HTR-8/SVneo (cell line): ENCODE data around the gene UACA.
"Not testable (repeated sequence)": the region's sequence is repeated elsewhere in the genome, so short reads cannot be mapped to it uniquely, and the experiment has no call there.

ENCODE experiments used
- DNase-seq: peaks from one replicate; pipeline ENCODE4 v3.0.0; 2011; ENCODE audit warnings: low spot score, mixed read lengths; ENCODE audit not compliant: insufficient read length
- FAIRE-seq: peaks from 2 replicates; lab custom pipeline; 2011; peaks lifted over from hg19 to GRCh38; lab: Jason Lieb, UNC

UACA gene, protein sequence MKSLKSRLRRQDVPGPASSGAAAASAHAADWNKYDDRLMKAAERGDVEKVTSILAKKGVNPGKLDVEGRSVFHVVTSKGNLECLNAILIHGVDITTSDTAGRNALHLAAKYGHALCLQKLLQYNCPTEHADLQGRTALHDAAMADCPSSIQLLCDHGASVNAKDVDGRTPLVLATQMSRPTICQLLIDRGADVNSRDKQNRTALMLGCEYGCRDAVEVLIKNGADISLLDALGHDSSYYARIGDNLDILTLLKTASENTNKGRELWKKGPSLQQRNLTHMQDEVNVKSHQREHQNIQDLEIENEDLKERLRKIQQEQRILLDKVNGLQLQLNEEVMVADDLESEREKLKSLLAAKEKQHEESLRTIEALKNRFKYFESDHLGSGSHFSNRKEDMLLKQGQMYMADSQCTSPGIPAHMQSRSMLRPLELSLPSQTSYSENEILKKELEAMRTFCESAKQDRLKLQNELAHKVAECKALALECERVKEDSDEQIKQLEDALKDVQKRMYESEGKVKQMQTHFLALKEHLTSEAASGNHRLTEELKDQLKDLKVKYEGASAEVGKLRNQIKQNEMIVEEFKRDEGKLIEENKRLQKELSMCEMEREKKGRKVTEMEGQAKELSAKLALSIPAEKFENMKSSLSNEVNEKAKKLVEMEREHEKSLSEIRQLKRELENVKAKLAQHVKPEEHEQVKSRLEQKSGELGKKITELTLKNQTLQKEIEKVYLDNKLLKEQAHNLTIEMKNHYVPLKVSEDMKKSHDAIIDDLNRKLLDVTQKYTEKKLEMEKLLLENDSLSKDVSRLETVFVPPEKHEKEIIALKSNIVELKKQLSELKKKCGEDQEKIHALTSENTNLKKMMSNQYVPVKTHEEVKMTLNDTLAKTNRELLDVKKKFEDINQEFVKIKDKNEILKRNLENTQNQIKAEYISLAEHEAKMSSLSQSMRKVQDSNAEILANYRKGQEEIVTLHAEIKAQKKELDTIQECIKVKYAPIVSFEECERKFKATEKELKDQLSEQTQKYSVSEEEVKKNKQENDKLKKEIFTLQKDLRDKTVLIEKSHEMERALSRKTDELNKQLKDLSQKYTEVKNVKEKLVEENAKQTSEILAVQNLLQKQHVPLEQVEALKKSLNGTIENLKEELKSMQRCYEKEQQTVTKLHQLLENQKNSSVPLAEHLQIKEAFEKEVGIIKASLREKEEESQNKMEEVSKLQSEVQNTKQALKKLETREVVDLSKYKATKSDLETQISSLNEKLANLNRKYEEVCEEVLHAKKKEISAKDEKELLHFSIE (N-terminal part only)

DNA sequence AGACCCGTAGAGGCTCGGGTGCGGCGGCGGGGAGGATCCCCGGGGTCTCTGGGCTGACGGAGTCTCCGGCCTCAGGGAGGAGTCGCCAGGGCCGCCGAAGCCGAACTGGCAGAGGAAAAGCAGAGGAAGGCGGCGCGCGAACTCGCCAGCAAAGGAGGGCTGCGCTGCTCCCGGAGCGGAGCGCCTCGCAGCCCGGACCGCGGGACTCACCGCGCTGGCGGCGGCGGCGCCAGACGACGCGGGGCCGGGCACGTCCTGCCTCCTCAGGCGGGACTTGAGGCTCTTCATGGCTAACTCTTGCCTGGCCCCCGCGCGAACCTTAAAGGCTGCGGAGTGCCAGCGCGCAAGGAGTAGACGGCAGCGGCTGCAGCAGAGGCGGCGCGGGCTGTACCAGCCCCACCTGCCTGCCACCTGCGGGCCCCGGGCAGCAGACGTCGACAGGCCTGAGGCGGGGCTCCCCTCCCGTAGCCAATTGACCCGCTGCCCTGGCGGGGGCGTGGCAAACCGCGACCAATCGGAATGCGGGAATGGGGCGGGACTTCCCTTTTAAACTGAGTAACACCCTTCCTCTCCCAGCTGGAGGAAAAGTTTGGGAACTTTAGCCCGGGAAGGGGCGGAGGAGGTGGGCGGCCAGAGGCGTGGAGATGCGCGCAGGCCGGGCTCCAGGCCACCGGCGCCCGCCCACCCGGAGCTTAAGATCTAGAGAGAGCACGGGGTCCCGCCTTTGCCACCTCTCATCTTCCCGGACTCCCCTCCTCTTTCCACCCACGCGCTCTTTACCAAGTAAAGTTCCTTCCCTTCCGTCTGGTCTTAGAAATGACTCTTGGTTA, at the start of gene UACA:
UACA (minus strand) TSS at position 439 of the 830 bp plus-strand sequence; CDS start at position 288, 151 bp downstream.
- DNase-seq (peak; percentile 97), FAIRE-seq (peak; percentile 98)

DNA sequence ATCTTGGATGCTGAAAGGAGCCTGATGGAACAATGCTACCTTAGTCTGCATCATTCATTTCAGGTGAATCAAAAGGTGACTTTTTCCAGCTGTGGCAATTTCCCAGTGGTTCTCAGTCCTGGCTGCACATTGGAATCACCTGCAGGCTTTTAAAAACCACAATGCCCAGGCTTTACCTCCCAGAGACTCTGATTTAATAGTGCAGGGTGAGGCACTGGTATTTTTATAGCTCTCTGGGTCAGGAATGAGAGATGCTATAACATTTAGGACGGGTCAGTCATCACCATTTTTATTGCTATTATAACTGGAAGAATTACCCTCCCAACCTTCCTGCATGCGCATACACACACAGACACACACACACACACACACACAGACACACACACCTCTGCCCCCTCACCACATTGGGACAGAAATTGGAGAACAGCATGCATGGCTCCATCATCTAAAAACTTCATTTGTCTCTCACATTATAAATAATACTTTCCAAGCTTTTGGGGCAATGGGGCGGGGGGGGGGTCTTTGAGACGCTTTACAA, 49.5 kb upstream of the UACA start:
- no peak for FAIRE-seq
- no peak for DNase-seq

DNA sequence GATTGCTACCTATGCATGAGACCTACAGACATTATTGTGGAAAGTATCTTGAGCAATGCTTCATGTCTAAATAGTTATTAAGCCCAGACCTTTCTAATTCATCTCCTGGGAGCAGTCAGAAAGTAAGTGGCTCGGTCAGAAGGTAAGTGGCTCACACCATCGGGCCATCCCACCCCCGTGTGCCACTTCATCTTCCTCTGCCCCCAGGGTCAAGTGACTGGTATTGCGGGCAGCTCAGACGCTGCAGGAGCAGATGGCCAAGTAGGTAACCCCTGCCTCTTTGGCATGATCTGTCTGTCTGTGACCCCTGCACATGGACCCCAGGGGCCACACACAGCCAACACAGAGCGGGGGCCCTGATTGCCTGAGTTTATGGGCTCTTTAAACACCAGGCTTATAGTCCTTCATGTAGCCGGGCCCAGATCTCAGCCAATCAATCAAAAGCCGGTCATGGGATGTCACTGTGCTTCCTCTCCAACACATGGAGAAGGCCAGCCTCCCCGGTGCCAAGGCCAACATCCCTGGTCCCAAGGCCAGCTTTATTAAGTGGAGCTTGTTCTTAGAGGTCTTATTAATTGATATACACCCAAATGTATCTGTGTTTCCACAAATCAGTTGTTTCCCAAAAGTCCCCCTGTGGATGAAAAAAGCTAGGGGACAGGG, 47.7 kb upstream of the UACA start:
- FAIRE-seq (peak; percentile 46), DNase-seq (no peak)

DNA sequence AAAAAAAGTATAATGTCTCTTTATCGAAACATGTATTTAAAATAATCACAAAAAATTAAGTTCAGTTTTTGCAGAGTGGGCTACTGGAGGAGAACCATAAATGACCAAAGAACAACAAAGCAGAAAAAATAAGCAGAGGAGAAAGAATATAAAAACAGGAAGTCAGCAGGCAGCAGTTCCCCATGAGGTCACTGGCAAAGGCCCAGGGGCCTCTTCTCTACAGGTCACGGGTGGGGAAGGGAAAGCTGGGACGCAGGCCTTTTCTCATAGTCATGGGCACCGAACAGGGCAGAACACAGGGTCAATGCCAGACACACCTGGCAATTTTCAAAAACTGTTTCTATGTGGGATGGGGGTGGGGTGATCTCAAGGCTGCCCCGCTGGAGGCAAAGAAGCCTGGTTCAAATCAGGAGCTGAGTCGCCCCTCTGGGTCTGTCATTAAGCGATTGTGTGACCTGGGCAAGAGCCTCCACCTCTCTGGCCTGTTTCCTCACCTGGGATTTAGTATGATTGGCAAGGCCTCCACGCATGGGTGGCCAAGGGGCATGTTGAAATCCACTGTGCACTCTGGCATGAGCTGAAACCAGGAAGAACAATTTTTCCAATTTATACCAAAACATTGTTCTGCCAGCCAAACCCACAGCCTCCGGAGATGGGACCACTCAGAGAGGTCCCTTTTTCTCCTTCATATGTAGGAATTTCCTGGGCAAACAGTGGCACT, 43.8 kb upstream of the UACA start:
- FAIRE-seq (no peak), DNase-seq (no peak)

DNA sequence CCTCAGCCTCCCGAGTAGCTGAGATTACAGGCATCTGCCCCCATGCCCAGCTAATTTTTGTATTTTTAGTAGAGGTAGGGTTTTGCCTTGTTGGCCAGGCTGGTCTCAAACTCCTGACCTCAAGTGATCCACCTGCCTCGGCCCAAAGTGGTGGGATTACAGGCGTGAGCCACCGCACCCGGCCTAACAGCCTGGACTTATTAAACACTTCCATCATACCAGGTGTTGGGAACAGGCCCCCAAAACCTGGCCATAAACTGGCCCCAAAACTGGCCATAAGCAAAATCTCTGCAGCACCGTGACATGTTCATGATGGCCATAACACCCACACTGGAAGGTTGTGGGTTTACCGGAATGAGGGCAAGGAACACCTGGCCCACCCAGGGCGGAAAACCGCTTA, 41.0 kb upstream of the UACA start:
- not testable (repeated sequence) for FAIRE-seq, DNase-seq

DNA sequence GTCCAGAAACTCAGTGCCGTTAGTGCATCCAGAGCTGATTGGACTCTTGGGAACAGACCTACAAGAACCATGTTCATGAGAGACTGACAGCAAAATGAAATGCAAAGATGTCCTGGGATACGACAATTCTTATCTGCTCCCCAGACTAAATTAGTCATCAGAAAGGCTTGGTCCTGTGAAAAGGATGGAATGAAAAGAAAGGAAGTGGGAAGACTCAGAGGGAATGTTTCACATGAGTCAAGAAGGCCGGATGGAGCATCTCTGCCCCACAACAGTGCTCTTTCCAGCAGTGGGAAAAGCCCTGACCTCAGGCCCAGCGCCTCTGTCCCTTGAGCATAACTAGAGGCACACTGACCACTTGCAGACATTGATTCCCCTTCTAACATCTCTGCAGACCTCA, 39.3 kb upstream of the UACA start:
- no peak for DNase-seq
- FAIRE-seq: peak; percentile 33

DNA sequence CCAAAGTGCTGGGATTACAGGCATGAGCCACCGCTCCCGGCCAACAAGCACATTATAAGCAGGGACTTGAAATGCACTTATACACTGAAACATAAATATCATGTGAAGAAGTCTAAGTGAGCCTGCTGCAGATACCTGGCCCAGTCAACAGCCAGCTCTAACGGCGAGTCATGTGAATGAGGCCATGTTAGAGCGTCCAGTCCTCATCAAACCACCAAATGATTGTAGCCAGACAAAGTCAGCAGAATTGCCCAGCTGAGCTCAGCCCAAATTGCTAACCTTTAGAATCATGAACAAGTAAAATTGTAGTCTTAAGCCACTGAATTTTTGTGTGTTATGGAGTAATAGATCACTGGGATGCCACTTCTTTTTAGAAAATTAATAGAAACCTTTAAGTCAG, 37.8 kb upstream of the UACA start:
- FAIRE-seq (no peak), DNase-seq (no peak)

DNA sequence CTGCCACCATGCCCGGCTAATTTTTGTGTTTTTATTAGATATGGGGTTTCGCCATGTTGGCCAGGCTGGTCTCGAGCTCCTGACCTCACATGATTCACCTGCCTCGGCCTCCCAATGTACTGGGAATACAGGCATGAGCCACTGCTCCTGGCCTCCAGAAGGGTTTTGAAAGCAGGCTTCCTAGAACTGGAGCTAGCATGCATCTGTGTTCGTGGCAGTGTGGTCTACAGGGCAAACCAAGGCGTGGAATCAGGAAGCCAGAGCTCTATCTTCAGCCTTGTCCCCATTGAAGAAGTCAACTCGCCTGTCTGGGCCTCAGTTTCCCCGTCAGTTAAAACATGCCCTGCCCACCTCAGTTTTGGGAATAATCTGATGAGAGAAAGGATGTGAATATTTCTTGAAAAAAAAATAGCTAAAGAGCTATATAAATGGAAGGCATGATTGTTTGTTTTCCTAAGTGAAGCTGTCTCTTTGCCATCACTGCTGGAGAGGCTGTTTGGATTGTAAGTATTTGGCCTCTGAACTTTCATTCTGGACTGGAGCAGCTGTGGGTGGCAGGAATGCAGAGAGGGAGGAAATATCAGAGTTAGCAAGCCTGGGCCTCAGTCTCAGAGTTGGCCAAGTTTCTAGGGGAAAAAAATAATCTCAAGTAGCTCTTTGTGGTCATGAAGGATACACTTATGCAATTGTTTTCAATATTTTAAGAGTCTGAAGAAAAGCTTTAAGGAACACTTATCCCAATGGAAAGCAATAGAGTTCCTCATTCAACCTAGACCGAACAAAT, 36.5 kb upstream of the UACA start:
- peak; percentile 75 for DNase-seq
- peak; percentile 64 for FAIRE-seq

DNA sequence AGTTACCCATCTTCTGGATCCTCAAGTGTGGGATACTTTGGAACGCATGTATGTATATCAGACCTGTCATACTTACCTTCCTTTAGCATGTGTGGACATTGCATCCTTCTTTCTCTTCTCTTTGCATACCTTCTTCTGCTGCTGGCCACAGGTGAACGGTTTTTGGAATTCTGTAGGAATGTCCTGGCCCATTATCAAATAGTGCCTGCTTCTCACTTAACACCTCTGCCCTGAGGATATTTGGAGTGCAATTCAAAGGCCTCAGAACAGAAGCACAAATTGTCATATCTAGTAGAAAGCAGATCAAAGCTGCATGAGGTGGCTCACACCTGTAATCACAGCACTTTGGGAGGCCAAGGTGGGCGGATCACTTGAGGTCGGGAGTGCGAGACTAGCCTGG, 34.1 kb upstream of the UACA start:
- no peak for FAIRE-seq
- no peak for DNase-seq

DNA sequence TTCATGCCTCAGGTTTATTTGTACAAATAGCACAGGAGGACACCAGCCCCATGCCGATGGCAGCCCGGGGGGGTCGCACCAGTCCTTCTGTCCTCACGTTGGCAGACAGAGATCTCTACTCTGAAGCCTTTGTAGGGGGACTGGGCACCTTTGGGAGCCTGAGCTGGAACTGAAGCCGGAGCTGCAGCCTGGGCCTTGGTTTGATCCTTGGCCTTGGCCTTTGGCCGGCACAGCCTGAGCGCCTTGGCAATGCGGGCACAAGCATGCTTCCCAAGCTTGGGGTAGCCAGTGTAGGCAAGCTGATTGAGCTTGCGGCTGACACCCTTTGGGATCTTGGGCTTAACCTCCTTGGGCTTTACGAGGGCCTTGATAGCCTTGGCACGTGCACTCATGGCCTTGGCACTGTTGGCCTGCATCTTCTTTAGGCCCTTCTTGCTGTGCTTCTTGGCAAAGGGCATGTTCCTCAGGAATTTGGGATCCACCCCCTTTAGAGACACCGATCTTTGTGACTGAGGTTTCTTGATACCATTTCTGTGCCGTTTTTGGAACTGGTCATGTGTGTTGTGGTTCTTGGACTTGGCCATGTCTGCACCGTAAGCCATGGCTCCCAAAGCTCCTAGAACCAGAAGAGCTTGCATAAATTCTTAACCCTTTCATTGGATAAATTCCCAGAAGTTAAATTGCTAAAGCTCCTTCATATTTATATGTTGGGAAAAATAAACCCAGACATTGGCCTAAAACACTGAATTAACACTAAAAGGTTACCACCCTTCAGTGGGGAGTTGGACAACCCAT, 33.4 kb upstream of the UACA start:
- DNase-seq (no peak), FAIRE-seq (no peak)

DNA sequence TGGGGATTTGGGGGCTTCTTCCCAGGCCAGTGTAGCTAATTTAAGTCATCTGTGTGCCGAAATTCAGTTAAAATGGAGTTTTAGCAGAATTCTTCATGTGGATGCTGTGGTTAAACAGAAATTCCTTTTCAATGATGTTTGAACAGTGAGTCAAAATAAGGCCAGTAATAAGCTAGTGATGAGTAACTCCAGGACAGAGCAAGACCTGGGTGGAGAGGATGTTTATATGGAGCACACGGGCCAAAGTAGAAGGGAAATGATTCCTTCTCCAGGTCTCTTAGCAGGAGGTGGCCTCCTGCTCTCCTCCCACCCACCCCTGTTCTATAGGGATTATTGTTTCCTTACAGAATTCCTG, 31.9 kb upstream of the UACA start:
- DNase-seq: peak; percentile 93
- FAIRE-seq: peak; percentile 90

DNA sequence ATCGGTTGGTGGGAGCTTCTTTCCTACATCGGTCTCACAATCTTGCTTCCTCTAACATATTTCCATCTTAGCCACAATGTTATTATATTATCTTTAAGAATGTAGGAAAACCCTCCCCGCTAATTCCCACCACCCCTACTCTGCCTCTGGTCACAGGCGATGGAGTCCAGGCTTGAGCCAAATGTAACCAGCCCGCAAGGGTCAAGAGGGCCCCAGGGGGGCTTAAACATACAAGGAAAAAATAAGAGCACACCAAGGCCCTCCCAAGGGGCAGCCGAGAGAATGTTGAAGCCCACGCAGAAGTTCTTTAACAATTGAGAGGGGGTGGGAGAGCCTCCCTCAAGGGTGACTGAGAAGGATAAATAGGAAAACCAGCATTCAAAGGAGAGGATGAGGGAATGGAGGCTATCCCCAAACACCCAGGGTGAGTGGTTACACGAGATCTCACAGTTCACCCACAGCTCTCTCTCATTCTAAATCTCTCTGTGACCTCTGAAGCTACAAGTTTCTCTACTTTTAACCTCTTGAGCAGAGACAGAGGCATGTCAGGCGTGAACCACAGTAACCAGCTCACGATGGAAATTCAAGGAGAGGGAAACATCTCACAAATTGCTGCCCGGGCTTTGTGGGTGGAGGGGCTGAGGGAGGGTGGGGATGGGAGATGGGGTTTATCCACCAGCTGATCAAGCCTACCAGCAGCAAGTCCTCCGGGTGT, 31.4 kb upstream of the UACA start:
- no peak for DNase-seq
- FAIRE-seq: peak; percentile 33

DNA sequence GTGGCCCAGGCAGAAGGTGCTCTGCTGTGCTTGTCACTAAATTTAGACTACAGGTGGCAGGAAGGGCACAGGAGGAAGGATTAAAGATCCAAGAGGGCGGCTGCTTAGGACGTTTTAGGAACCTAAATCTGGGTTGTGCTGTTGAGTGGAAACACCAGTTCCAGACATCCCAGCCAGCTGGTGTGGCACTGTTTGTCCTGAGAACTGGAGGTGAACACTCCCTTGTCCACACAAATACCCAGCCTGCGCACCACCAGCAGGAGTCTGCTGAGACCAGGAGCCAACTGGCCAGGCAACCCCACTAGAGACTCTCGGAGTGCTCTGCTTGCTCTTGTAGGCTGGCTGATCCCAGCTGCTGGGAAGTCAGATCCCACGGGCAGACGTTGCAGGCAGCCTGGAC, 30.3 kb upstream of the UACA start:
- DNase-seq: no peak
- no peak for FAIRE-seq

DNA sequence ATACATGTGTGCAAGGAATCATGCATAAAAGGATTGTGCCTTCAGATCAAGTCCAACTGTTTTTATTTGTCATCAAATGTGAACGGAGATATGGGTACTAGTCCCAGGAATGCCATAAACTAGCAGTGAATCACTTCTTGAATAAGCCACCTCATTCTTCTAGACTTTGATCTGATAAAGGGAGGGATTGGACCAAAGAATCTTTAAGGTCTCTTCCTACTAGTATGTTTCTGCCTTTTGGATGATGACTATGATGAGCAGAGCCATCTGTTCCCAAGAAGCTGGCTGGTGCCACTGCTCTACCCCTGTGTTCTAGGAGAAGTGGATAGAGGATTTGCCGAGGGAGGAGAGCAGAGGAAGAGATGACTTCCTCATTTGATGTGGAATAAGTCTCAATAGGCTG, 28.8 kb upstream of the UACA start:
- no peak for DNase-seq
- FAIRE-seq: peak; percentile 58

DNA sequence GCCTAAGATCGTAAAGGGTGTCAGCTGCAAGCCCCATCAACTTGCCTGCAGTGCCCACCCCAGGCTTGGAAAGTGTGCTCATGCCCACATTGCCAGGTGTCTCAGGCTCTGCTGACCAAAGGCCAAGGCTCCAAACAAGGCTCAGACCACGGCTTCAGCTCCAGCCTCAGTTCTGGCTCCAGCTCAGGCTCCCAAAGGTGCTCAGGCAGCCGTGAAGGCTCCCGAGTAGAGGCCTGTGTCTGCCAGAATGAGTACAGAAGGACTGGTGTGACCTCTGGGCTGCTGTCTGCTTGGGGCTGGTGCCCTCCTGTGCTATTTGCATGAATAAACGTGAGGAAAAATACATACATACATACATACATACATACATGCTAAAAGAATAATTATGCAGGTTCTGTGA, 27.9 kb upstream of the UACA start:
- DNase-seq: no peak
- FAIRE-seq: no peak

DNA sequence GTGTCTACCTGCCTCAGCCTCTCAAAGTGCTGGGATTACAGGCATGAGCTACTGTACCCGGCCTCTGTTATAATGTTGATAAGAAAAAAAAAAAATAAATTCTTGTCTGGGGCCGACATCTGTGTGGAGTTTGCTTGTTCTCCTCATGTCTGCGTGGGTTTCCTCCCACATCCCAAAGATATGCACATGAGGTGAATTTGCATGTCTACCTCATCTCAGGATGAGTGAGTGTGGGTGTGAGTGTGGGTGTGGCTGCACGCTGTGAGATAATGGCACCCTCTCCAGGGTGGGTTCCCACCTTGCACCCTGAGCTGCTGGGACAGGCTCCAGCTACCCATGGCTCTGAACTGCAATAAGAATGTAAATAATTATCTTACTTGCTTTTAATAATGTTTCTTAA, 25.9 kb upstream of the UACA start:
- FAIRE-seq: peak; percentile 75

More for the DNA sequence above, 25.9 kb upstream of the UACA start:
- DNase-seq: no peak
